GM12878 (cell line): Measurements from ENCODE around the gene TEX22. TPM values are rescaled to one million over a fixed set of nuclear protein-coding genes. Genes with fewer than 3 reads are reported as not detected.

Source experiments
- ATAC-seq: fragments of 200-7000 bp; cut with Tn5 transposase; 3 replicates; pipeline ENCODE4 v1.9.1; 2020; ENCODE audit warnings: mild to moderate bottlenecking, moderate library complexity
- BruUV-seq: library from RNA; stranded (reverse); fragments of 400-500 nt; replicated peaks from 2 replicates; lab custom pipeline; 2021; lab: Mats Ljungman, UMichigan
- CTCF ChIA-PET: fragments of 300-600 bp; sonication (Branson Sonifier 250); formaldehyde crosslinking; extraction: SDS; loops from one replicate; lab custom pipeline; 2021; ENCODE audit warnings: inconsistent platforms; lab: Yijun Ruan, JAX
- POLR2A ChIA-PET: fragments of 350-600 bp; formaldehyde crosslinking; extraction: SDS; loops from one replicate; lab custom pipeline; 2021; ENCODE audit warnings: inconsistent platforms; lab: Charles Lee
- RAD21 ChIA-PET: fragments of 300-600 bp; sonication (Branson Sonifier 250); formaldehyde crosslinking; loops from one replicate; lab custom pipeline; 2023; ENCODE audit warnings: antibody characterized with exemption; ENCODE audit not compliant: unreplicated experiment; lab: Charles Lee
- SMC1A ChIA-PET: fragments of 300-600 bp; sonication (Branson Sonifier 250); formaldehyde crosslinking; loops from one replicate; lab custom pipeline; 2023; ENCODE audit not compliant: unreplicated experiment, uncharacterized antibody; lab: Charles Lee
- DNase-seq: peaks from one replicate; pipeline ENCODE4 v3.0.0-alpha.2; 2011; ENCODE audit warnings: low read depth, low spot score
- FAIRE-seq: peaks from 3 replicates; lab custom pipeline; 2011; peaks lifted over from hg19 to GRCh38; lab: Jason Lieb, UNC
- H2AFZ ChIP-seq: 2 replicates; pipeline ENCODE4 v1.6.0; 2011; ENCODE audit warnings: low read depth, low read length, control low read depth; ENCODE audit not compliant: control insufficient read depth
- H3K27ac ChIP-seq: 2 replicates; pipeline ENCODE4 v1.5.1; 2011; ENCODE audit warnings: control low read depth; ENCODE audit not compliant: control insufficient read depth, insufficient read depth
- H3K27me3 ChIP-seq, 2 experiments: replicated peaks in 1 of 2; 2 replicates each; pipeline versions ENCODE4 v1.6.0 to v1.6.1; 2011; ENCODE audit warnings: low read length in 1 of 2; ENCODE audit not compliant: control insufficient read depth in 2 of 2, insufficient read depth in 2 of 2
- H3K36me3 ChIP-seq, 2 experiments: 2 replicates each; pipeline ENCODE4 v1.5.1; 2011; ENCODE audit warnings: low read length in 1 of 2; ENCODE audit not compliant: control insufficient read depth in 2 of 2, insufficient read depth in 2 of 2
- H3K4me1 ChIP-seq: 2 replicates; pipeline ENCODE4 v1.6.1; 2011; ENCODE audit warnings: mild to moderate bottlenecking, low read length, moderate library complexity, mixed read lengths; ENCODE audit not compliant: control insufficient read depth, insufficient read depth
- H3K4me2 ChIP-seq: 2 replicates; pipeline ENCODE4 v1.6.0; 2011; ENCODE audit warnings: control low read depth; ENCODE audit not compliant: control insufficient read depth, insufficient read depth
- H3K4me3 ChIP-seq: fragments of 200-600 bp; sonication (generic); 2 replicates; pipeline ENCODE4 v1.5.1; 2016
- H3K79me2 ChIP-seq: 2 replicates; pipeline ENCODE4 v1.6.0; 2011; ENCODE audit warnings: low read length; ENCODE audit not compliant: control insufficient read depth, insufficient read depth
- H3K9ac ChIP-seq: 2 replicates; pipeline ENCODE4 v1.8.0; 2011; ENCODE audit warnings: low read length, control low read depth, mixed read lengths; ENCODE audit not compliant: control insufficient read depth, insufficient read depth
- H3K9me3 ChIP-seq: replicated peaks from 3 replicates; pipeline ENCODE4 v1.5.1; 2011; ENCODE audit warnings: mild to moderate bottlenecking, low read length; ENCODE audit not compliant: control insufficient read depth, insufficient read depth
- H4K20me1 ChIP-seq: 2 replicates; pipeline ENCODE4 v1.6.0; 2011; ENCODE audit not compliant: control insufficient read depth, insufficient read depth
- CEBPB ChIP-seq, 2 experiments: fragments of 150-350 bp in 1 of 2; IDR thresholded peaks; 2 replicates each; pipeline ENCODE4 v1.6.1; 2012 to 2014; ENCODE audit warnings: low read depth in 2 of 2, low read length in 2 of 2, borderline replicate concordance in 1 of 2, inconsistent platforms in 1 of 2
- CEBPZ ChIP-seq: fragments of 150-350 bp; IDR thresholded peaks from 2 replicates; pipeline ENCODE4 v1.6.1; 2016; ENCODE audit warnings: low read depth, low read length
- CHD4 ChIP-seq: fragments of 200-600 bp; sonication (generic); IDR thresholded peaks from 2 replicates; pipeline ENCODE4 v1.6.1; 2016; ENCODE audit warnings: mild to moderate bottlenecking
- CREB1 ChIP-seq: IDR thresholded peaks from 2 replicates; pipeline ENCODE4 v1.6.1; 2012; ENCODE audit warnings: low read depth, mild to moderate bottlenecking, inconsistent platforms
- IKZF2 ChIP-seq, 2 experiments: fragments of 450-650 bp; IDR thresholded peaks; 2 replicates each; pipeline ENCODE4 v1.6.1; 2017; ENCODE audit warnings: mild to moderate bottlenecking in 2 of 2, moderate library complexity in 2 of 2
- KAT2A ChIP-seq: conservative IDR thresholded peaks from 2 replicates; pipeline ENCODE4 v1.6.1; 2011; ENCODE audit warnings: low read depth, low read length; ENCODE audit not compliant: control insufficient read depth
- MTA3 ChIP-seq: IDR thresholded peaks from 2 replicates; pipeline ENCODE4 v1.6.1; 2012; ENCODE audit warnings: low read length, inconsistent platforms, borderline replicate concordance
- PAX5 ChIP-seq: IDR thresholded peaks from 2 replicates; pipeline ENCODE4 v1.6.1; 2011; ENCODE audit warnings: low read depth, low read length, borderline replicate concordance
- POLR2AphosphoS2 ChIP-seq: IDR thresholded peaks from 2 replicates; pipeline ENCODE4 v1.6.1; 2011; ENCODE audit warnings: low read depth, mild to moderate bottlenecking, low read length, improper control_type of control experiment, moderate library complexity
- POLR2AphosphoS5 ChIP-seq: IDR thresholded peaks from 2 replicates; pipeline ENCODE4 v1.6.1; 2011; ENCODE audit warnings: mild to moderate bottlenecking, low read length, inconsistent platforms
- RFX5 ChIP-seq: IDR thresholded peaks from 2 replicates; pipeline ENCODE4 v1.6.1; 2011; ENCODE audit warnings: low read depth, low read length, improper control_type of control experiment
- RUNX3 ChIP-seq: IDR thresholded peaks from 2 replicates; pipeline ENCODE4 v1.6.1; 2012; ENCODE audit warnings: low read length, inconsistent platforms
- SREBF1 ChIP-seq: IDR thresholded peaks from 2 replicates; pipeline ENCODE4 v1.6.1; 2012; ENCODE audit warnings: mild to moderate bottlenecking, low read length
- ZBED1 ChIP-seq: IDR thresholded peaks from 2 replicates; pipeline ENCODE4 v1.6.1; 2016; ENCODE audit warnings: borderline replicate concordance
- ZNF592 ChIP-seq: fragments of 450-650 bp; IDR thresholded peaks from 2 replicates; pipeline ENCODE4 v1.6.1; 2017; ENCODE audit warnings: mild to moderate bottlenecking, moderate library complexity
- WGBS: methylation state at CpG from one replicate; pipeline ENCODE4 v1.1.6; 2016; ENCODE audit warnings: low lambda C conversion rate; ENCODE audit not compliant: insufficient replicate concordance, insufficient coverage; ENCODE audit errors: missing lambda C conversion rate; 5-methylcytosine and 5-hydroxymethylcytosine counted together
- in situ Hi-C: fragments of 300-500 bp; cut with MboI; formaldehyde crosslinking; loops from 9 replicates; pipeline ENCODE4 v1.14.3; 2018; ENCODE audit warnings: mixed read lengths
- intact Hi-C: fragments of 100-400 bp; cut with micrococcal nuclease; formaldehyde crosslinking; loops from one replicate; pipeline ENCODE4 v1.14.2; 2022; ENCODE audit not compliant: unreplicated experiment
- polyA plus RNA-seq, 11 experiments: library from polyadenylated mRNA; depleted of rRNA in 4 of 11; unstranded in 6 of 11; stranded (reverse) in 5 of 11; fragments of >200 nt; fragmentation: Nextera tagmentation in 4 of 11; fragmentation: Illumina TruSeq in 1 of 11; extraction: Ambion mirVana in 4 of 11; extraction: Trizol in 1 of 11; gene quantifications; 1 replicate in 1 of 11; 2 replicates in 10 of 11; pipeline versions ENCODE4 v1.2.1 to v1.2.3, GENCODE V29; 2011 to 2016; ENCODE audit warnings: inconsistent platforms in 2 of 11, missing spikeins in 2 of 11, low read depth in 1 of 11
- total RNA-seq, 4 experiments: library from RNA; depleted of rRNA in 3 of 4; stranded (reverse); fragments of >200 nt in 3 of 4; fragmentation: Illumina TruSeq in 1 of 4; extraction: Trizol in 1 of 4; gene quantifications; 2 replicates each; pipeline versions ENCODE4 v1.2.1 to v1.2.3, GENCODE V29; 2013 to 2021

Gene TEX22
- total and polyA plus RNA-seq, 10 of the 15 experiments (the other 5 are each of a cell fraction or from before 2014, with no cell fraction given): 0.02 to 4.0 (median 0.63) TPM; not detected in 1

DNA sequence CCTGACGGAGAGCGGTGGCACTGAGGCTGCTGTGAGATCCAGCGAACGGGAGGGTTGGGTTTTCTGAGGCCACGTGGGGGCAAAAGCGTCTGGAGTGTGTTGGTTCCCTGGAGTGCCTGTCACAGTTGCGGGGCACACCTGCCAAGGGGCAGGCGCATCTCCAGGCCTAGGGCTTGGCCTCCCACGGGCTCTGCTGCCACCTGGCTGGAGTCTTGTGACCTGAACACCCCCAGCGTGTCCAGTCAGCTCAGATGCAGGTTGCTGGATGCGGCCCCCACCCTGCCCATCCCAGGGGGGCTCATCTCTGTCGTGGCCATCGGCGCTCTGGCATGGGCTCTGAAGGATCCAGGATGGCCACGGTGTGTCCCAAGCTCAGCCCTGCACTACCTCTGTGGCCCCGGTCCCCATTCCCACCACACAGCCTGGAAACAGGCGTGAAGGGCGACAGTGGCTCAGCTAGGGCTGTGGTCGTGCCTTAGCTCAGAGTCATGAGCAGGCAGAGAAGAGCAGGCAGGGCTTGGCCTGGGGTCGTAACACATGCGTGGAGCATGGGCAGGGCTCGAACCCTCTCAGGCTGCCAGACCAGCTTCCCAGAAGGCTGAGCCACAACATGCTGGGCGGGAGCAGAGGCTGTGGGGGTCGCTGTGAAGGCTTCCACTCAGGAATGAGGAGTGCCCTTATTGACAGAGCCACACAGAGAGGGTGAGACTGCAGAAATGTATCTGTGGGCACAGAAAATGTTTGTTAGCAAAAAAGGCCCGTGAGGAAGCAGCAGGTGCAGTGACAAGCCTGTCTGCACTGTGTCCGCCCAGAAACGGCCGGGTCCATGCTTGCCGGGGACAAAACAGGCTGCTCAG is 52.8 kb downstream of the TEX22 start:
- no peak overlapping the region for H3K9ac ChIP-seq
- ChIA-PET SMC1A (no interaction called here), RAD21 (no interaction called here), CTCF (interaction anchor here (0.8 kb wide), 1 partner anchor 80 kb away, joined by 3 read pairs; no protein-coding TSS in a partner anchor), POLR2A (no interaction called here)
- H3K36me3 ChIP-seq: peaks cover 3 to 40% of the 10 kb centered on the region in 2 experiments; a peak in 3 of 4 replicates
- WGBS: 92% methylated on average over 29 of the region's 29 CpGs
- ATAC-seq: no peak
- H3K4me2 ChIP-seq: no peak overlapping the region
- intact Hi-C loops (no loop called here), in situ Hi-C loops (no loop called here)
- H3K4me3 ChIP-seq: no peak overlapping the region
- no peak for DNase-seq
- H3K27me3 ChIP-seq: no peaks in the 10 kb centered on the region
- H3K79me2 ChIP-seq: no peaks in the 10 kb centered on the region
- H3K4me1 ChIP-seq: no peaks in the 10 kb centered on the region
- no peak for FAIRE-seq
- no peak overlapping the region for H2AFZ ChIP-seq
- no TSS peak for BruUV-seq
- TF ChIP-seq SREBF1 (no peak), POLR2AphosphoS2 (no peak), IKZF2 (IDR thresholded peaks at IDR 0.05) (no peak), RFX5 (no peak), POLR2AphosphoS5 (no peak), CEBPZ (no peak), PAX5 (no peak), CHD4 (no peak), RUNX3 (no peak), ZBED1 (no peak), CEBPB (IDR thresholded peaks at IDR 0.05; ENCODE audit: borderline replicate concordance in 1 of 2, low read depth in 2 of 2, low read length in 2 of 2) (no peak), ZNF592 (no peak), KAT2A (no peak), CREB1 (no peak), MTA3 (no peak)
- no peaks in the 10 kb centered on the region for H3K9me3 ChIP-seq
- no peak overlapping the region for H3K27ac ChIP-seq
- H4K20me1 ChIP-seq: no peaks in the 10 kb centered on the region; the same call in 1 of the 2 replicates
